Left lobe of liver (tissue), 2 donors: Measurements from ENCODE around the gene TMEM171. TPM values are rescaled to one million over a fixed set of nuclear protein-coding genes. Genes with fewer than 3 reads are reported as not detected.

ENCODE experiments used
- ATAC-seq: fragments of 200-7000 bp; cut with Tn5 transposase; one replicate; pipeline ENCODE4 v1.9.1; 2020; ENCODE audit warnings: mild to moderate bottlenecking, moderate library complexity
- DNase-seq: peaks from one replicate; pipeline ENCODE4 v3.0.0-alpha.2; 2020; ENCODE audit warnings: low spot score
- total RNA-seq: library from RNA; stranded (reverse); gene quantifications from one replicate; pipeline ENCODE4 v1.2.1, GENCODE V29; 2021
- donor health status: DM: no; HTN: no; CAD: no; lungs with moderate emphysema.
- donor health status: DM: no; HTN: yes; CAD: no.

Gene TMEM171
- total RNA-seq, result 0.98 TPM

DNA sequence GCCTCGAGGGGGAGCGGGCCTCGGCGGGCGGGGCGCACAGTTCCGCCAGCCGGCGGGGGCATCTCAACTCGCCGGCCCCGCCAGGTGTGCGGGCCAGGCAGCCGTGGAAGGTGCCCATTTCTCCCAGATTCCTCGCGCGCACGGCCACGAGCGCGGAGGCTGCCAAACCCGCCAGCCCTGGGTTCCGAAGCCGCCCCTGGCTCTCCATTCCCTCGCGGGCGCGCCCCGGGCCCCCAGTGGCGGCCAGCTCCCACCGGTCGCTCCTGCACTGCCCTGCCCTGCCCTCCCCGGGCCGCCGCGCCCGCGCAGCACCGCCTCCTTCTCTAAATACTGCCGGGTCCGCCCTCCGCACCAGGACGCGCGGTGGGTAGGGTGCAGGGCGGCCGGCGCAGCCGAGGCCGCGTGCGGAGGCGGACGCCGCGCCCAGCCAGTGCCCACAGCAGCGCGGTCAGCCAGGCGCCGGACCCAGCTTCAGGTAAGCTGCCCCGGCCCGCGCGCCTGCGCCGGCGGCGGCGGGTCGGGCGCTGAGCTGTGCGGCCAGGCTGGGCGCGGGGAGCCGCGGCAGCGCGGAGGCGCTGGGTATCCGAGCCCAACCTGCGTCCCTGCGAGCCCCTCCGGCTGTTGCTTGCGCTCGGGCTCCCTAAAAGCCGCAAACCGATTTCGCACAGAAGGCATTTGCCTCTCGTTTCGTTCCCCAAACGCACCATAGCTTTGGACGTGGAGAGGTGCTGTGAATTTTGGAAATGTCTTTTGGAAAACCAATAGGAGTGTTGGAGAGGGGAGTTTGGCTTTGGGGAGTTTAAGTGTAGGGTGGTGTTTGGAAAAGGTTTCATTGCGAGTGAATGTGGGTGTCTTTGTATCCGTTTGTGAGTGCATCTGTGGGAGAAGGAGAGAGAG is at the start of gene TMEM171:
TMEM171 (plus strand) TSS at position 354 of the 897 bp plus-strand sequence. CDS start 2,799 bp downstream, outside the sequence.
- ATAC-seq (peak; percentile 88), DNase-seq (peak; percentile 91)

DNA sequence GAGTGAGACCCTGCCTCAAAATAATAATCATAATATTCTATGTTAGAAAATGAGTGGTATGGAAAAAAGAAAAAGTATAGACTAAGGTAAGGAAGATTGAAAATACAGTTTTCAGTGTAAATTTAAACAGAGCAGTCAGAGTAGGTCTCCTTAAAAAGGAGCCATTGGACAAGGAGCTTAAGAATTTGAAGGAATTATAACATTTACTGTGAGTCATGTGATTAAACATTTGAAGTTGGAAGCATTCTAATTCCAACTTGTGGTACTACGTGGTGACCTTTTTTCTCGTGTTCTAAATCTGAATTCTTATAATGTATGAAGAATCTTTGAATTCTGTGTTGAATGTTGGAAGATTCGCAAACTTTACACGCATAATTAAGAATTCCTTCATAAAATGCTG is 39.3 kb upstream of the TMEM171 start:
- no peak for ATAC-seq

DNA sequence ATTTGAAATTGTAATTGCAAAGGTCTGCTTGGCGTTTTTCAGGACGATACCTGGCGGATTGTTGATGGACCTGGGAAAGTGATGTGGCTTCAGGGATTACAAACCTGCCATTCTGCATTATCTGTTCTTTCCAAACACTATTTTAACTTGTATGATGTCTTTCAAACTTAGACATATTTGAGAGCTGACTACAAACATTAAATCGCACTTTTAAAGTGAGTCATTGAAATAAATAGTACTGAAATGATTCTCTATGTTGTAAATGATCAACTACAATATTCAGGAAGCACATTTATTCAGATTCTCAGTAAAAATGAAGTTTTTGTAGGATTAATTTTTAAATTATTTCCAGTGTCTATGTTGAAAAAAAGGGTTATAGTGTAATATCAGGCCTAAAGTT is 32.3 kb upstream of the TMEM171 start:
- no peak for DNase-seq
- ATAC-seq, result no peak

More for the DNA sequence above, 39.3 kb upstream of the TMEM171 start:
- no peak for DNase-seq

GRCh38 chr5:73093943-73094342 is 26.4 kb upstream of the TMEM171 start:
- no peak for ATAC-seq
- no peak for DNase-seq

DNA sequence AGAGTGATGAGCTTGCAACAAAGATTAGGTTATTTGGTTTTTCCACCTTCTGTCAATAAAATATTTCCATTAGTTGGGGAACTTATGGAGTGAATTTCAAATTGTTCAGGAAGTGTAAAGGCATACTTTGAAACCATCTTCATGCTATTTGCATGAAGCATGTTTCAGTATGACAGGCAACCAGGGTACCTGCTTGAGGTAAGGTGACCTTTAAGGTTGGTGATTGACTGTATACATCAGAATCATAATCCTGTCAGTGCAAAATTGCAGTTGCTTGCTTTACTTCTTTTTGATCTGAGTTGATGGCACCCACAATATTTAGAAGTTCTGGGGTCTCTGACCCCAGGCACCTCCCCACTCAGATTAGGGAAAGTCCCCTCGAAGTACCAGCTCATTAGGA is 26.0 kb upstream of the TMEM171 start:
- ATAC-seq (no peak), DNase-seq (no peak)

GRCh38 chr5:73095564-73096238 is 24.7 kb upstream of the TMEM171 start:
- no peak for ATAC-seq
- no peak for DNase-seq

GRCh38 chr5:73096239-73096575 is 24.2 kb upstream of the TMEM171 start:
- ATAC-seq (no peak), DNase-seq (no peak)

DNA sequence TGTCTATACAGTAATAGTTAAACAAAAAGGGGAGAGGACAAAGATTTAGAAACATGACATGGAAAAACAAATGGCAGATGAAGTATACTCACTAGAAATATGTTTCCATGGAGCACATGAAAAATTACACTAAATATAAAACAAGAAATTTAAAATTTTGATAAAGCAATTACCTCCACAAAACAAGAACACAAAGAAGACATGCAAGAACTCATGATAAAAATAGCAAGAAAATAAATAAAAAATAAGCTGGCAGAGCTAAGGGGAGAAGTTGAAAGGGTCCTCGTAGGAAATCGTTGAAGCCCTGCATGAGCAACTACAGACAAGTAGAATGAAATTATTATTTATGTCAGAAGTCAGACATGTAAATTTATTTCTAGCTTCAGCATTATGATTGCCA is 22.6 kb upstream of the TMEM171 start:
- DNase-seq (no peak), ATAC-seq (no peak)

DNA sequence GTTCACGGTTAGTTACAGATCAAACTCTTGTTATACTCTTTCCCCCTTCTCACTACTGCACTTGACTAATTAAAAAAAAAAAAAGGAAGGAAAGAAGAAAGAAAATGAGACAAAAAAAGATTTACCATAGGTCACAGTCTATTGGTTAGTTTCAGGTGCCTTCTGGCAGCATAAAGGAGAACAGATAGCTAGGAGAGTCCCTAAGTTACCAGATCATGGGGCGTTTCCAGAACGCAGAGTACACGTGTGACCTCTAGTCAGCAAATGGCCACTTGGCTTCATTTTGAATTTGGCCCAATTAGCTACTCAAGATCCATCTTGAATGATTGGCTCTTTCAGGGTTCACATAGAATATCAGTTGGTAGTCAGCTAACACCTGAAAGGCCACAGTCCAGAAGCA is 20.3 kb upstream of the TMEM171 start:
- ATAC-seq (no peak), DNase-seq (no peak)

- DNase-seq (no peak), ATAC-seq (no peak)
Measured at GRCh38 chr5:73103870-73104299, 16.5 kb upstream of the TMEM171 start.

DNA sequence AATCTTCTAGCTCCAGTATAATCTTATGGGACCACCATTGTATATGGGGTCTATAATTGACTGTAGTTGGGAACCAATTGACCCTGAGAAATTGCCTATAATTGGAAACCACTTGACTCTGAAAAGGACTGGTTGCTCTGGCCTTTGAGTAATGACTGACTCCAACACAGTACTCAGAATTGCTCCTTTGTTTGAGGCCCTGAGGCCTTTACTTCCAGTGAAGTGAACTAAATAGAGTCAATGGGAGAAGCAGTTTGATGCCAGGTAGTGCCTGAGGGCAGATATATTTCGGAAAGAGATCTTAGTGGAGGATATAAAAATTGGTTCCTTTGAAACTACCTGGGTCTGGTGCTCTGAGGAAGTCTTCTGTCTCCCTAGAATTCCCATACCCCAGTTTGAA is 16.0 kb upstream of the TMEM171 start:
- DNase-seq (no peak), ATAC-seq (no peak)

GRCh38 chr5:73106335-73106734 is 14.0 kb upstream of the TMEM171 start:
- DNase-seq (no peak), ATAC-seq (no peak)

DNA sequence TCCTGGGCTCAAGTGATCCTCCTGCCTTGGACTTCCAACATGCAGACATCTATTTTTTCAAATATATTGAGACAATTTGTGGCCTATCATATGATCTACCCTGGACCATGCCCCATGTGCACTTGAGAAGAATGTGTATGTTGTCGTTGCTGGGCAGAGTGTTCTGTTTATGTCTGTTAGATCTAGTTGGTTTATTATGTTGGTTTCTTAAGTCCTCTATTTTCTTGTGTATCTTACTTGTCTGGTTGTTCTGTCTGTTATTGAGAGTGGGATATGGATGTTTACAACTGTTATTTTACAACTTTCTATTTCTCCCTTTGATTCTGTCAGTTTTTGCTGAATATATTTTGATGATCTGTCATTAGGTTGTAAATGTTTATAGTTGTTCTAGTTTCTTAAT is 10.2 kb upstream of the TMEM171 start:
- no peak for DNase-seq
- no peak for ATAC-seq

DNA sequence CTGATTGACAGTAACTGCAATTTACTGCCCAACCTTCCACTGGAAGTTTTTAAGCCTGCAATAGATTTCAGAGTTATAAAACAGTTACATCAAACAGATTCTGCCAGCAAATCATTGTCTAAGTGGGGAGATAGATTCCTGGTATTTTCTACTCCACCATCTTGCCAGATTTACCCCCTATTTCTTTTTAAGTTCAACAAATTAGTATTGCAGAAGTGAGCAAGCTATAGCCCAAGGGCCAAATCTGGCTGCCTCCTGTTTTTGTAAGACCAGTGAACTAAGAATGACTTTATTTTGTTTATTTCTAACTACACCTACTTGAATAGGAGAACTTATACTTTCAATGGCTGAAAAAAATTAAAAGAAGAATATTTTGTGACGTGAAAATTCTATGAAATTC is 8.8 kb upstream of the TMEM171 start:
- DNase-seq, result no peak
- no peak for ATAC-seq

DNA sequence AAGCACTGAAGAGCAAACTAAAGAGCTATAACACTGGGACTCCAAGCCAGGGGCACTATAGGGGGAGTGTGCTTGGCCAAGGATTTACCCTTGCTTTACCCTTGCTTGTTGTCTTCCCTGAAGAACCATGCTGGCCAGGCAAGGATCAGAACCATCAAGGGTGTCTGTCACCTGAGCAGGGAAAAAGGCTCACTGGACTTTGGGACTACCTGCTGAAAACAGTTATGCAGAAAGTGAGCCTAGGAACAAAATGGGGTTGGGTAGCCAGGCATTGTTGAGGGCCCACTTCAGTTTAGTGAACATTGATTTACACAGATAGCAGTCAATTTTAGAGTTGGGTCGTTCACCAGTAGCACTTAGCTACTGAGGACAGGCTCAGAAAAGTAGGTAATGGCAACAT is 8.0 kb upstream of the TMEM171 start:
- no peak for DNase-seq
- ATAC-seq, result no peak

GRCh38 chr5:73114044-73114688 is 6.2 kb upstream of the TMEM171 start:
- ATAC-seq (no peak), DNase-seq (no peak)

DNA sequence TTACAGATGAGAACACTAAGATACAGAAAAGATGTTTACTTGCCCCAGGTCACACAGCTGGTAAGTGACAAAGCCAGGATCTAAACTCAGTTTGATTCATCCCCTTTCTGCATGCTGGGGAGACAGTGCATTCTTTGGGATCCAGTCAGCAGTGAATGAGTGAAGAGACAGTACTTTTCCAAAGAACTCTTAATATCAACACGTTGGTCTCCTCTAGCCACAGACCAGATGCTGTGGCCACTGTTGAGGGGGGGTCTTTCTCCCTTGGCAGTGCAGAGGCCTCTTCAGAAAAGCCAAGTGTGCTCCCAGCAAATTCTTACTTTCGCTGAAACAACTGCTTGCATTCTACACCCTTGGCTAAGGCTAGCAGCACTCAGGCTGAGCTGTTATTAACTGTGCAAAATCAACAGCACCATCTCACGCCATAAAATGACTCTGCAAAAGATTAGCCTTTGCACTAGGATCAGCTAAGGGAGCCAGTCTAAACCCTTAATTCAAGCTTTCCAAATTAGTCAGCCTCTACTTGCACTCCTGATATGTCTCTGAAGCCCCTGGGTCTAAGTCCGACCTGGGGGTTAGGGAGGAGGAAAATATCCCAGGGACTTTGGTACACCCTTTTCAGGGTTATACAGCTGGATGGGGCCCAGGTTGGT is 4.8 kb upstream of the TMEM171 start:
- ATAC-seq, result no peak
- no peak for DNase-seq

DNA sequence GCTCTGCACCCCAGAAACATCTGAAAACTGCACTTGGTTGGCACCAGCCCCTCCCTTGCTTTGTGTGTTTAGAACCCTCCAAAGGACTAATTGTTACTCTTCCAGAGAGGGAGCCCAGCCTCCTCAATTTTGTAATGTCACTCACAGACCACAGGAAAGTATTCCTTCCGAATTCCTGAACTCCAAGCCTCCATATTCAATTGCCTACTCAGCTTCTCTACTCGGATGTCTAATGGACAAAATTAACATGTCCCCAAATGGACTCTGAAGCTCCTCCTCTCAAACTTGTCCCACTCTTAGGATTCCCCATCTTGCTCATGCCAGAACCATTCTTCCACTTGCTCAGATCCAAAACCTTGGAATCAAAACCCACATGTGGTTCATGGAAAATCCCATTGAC is 3.9 kb upstream of the TMEM171 start:
- no peak for ATAC-seq
- DNase-seq, result no peak

DNA sequence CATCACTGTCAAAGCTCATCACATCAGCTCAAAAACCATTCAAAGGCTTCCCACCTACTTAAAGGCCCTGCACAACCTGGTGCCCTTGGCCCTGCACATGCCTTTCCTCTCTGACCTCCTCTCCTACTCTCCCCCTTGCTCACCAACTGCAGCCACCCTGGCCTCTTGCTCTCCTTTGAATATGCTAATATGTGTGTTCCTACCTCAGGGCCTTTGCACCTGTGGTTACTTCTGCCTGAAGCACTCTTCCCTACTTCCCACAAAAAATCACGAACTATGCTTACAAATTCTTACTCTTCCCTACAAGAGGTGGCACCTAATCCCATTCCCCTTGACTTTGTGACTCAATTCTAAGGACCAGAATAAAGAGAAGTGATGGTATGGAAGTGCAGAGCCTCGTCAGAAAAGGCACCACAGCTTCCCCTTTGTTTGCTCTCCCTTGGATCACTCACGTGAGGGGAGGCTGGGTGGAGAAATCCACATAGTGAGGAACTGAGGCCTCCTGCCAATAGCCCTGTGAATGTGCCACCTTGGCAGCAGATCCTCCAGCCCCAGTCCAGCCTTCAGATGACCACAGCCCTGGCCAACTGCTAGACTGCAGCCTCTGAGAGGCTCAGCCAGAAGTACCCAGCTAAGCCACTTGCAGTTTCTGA is 3.2 kb upstream of the TMEM171 start:
- no peak for ATAC-seq
- DNase-seq, result no peak

DNA sequence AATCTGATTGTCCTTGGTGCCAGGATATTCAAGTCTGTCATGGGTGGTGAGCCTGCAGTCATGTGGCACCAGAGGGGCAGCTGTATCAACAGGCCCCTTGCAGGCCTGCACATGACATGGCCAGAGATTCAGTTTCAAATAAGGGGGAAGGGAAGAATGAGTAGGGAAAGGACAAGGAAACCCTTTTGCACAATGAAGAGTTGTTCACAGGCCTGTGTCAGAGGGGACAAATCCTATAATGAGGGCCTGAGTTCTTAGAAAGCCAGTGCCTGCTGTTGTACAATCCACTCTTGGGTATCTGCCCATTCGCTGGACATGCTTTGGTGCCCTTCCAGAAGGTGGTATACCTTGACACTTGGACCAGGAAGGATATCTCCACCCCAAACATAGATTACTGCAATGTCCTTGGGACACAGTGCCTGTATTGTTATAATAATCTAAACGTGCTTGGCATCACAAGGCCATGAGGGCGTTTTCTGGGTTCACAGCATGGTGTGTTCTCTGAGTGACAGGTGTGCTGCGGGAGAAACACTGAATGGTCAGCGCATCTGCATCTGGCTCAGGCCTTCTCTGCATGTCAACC is 1.9 kb upstream of the TMEM171 start:
- no peak for DNase-seq
- no peak for ATAC-seq
